ENCODE measurements around the gene PUS1. TPM values are rescaled to one million over a fixed set of nuclear protein-coding genes. Genes with fewer than 3 reads are reported as not detected.

Gene PUS1
- total RNA-seq, 1 donor from 2014 or later, result 33.7 TPM

DNA sequence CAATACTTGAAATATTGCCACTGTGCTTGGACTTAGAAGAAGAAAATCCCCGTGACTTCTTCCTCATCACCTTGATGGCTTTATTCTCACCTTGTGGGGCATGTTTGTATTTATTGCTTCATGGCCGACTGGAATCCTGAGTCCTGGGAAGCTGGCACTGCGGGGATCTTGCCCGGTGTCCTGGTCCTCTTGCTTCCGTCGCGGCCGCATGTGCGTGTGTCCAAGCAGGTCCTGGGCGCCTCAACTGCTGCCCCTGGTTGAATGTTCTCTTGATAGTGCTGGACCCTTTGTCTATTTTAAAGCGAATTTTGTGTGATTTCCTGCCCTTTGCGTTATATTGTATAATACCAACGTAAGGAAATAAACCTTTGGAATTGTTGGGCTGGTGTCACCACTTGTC is 6.3 kb upstream of the PUS1 start:
- DNase-seq (ENCODE audit: low read depth) (no peak), FAIRE-seq (no peak)
- no peak for TF ChIP-seq EZH2 (IDR thresholded peaks at IDR 0.05; ENCODE audit: insufficient read depth, low read length)
- TF ChIP-seq, protein P1, sequence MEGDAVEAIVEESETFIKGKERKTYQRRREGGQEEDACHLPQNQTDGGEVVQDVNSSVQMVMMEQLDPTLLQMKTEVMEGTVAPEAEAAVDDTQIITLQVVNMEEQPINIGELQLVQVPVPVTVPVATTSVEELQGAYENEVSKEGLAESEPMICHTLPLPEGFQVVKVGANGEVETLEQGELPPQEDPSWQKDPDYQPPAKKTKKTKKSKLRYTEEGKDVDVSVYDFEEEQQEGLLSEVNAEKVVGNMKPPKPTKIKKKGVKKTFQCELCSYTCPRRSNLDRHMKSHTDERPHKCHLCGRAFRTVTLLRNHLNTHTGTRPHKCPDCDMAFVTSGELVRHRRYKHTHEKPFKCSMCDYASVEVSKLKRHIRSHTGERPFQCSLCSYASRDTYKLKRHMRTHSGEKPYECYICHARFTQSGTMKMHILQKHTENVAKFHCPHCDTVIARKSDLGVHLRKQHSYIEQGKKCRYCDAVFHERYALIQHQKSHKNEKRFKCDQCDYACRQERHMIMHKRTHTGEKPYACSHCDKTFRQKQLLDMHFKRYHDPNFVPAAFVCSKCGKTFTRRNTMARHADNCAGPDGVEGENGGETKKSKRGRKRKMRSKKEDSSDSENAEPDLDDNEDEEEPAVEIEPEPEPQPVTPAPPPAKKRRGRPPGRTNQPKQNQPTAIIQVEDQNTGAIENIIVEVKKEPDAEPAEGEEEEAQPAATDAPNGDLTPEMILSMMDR (IDR thresholded peaks at IDR 0.05; ENCODE audit: insufficient read depth, low read depth, low read length), result no peak
- Histone ChIP-seq H3K79me2 (ENCODE audit: insufficient read depth, low read length) (no peaks in the 10 kb centered on the region), H3K27ac (ENCODE audit: low read depth, low read length) (no peak overlapping the region), H3K9me3 (ENCODE audit: insufficient read depth, low read depth, low read length) (no peaks in the 10 kb centered on the region), H3K4me1 (ENCODE audit: insufficient read depth, low read length) (no peaks in the 10 kb centered on the region), H3K4me3 (ENCODE audit: insufficient read depth, low read depth, low read length) (no peak overlapping the region), H3K36me3 (ENCODE audit: insufficient read depth, low read length) (no peaks in the 10 kb centered on the region), H2AFZ (ENCODE audit: low read depth, low read length) (no peak overlapping the region), H3K9ac (ENCODE audit: low read length) (no peak overlapping the region), H3K4me2 (ENCODE audit: low read length) (no peak overlapping the region), H3K27me3 (ENCODE audit: insufficient read depth, low read length) (no peaks in the 10 kb centered on the region), H4K20me1 (ENCODE audit: insufficient read depth, low read length) (peaks cover 5% of the 10 kb centered on the region)
- Mint-ChIP-seq H3K4me1 (ENCODE audit: low read depth, unreplicated experiment) (no peaks in the 10 kb centered on the region), H3K27ac (ENCODE audit: unreplicated experiment) (no peak overlapping the region), H3K4me3 (ENCODE audit: unreplicated experiment) (no peak overlapping the region), H3K27me3 (ENCODE audit: low read depth, unreplicated experiment) (no peaks in the 10 kb centered on the region), H3K36me3 (ENCODE audit: low read depth, unreplicated experiment) (peaks cover 6% of the 10 kb centered on the region), H3K9me3 (ENCODE audit: unreplicated experiment) (peaks cover 4% of the 10 kb centered on the region)

DNA sequence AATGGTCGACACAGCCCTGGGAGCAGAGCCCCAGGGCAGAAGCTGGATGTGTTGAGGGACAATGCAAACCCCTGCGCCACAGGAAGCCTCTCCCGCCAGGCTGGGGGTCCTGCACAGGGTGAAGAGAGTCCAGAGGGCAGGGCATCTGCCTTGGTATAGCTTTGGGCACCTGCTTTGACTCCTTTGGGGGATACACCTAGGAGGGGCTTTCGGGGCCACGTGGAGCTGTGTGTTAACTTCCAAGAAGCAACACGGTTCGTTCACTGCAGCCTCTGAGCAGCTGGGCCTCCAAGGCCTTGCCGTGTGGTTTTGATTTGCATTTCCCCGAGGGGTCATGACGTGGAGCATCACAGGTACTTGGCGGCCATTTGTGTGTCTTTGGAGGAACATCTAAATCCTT is 5.8 kb upstream of the PUS1 start:
- Histone ChIP-seq H3K9me3 (ENCODE audit: insufficient read depth, low read depth, low read length) (no peaks in the 10 kb centered on the region), H3K27ac (ENCODE audit: low read depth, low read length) (no peak overlapping the region), H3K36me3 (ENCODE audit: insufficient read depth, low read length) (no peaks in the 10 kb centered on the region), H3K79me2 (ENCODE audit: insufficient read depth, low read length) (no peaks in the 10 kb centered on the region), H3K4me1 (ENCODE audit: insufficient read depth, low read length) (no peaks in the 10 kb centered on the region), H4K20me1 (ENCODE audit: insufficient read depth, low read length) (peaks cover under 1% of the 10 kb centered on the region), H3K27me3 (ENCODE audit: insufficient read depth, low read length) (no peaks in the 10 kb centered on the region), H3K9ac (ENCODE audit: low read length) (no peak overlapping the region), H3K4me2 (ENCODE audit: low read length) (no peak overlapping the region), H2AFZ (ENCODE audit: low read depth, low read length) (no peak overlapping the region), H3K4me3 (ENCODE audit: insufficient read depth, low read depth, low read length) (no peak overlapping the region)
- Mint-ChIP-seq H3K36me3 (ENCODE audit: low read depth, unreplicated experiment) (peaks cover 8% of the 10 kb centered on the region), H3K27me3 (ENCODE audit: low read depth, unreplicated experiment) (no peaks in the 10 kb centered on the region), H3K4me3 (ENCODE audit: unreplicated experiment) (no peak overlapping the region), H3K27ac (ENCODE audit: unreplicated experiment) (no peak overlapping the region), H3K4me1 (ENCODE audit: low read depth, unreplicated experiment) (no peaks in the 10 kb centered on the region), H3K9me3 (ENCODE audit: unreplicated experiment) (peaks cover 4% of the 10 kb centered on the region)
- no peak for TF ChIP-seq EZH2 (IDR thresholded peaks at IDR 0.05; ENCODE audit: insufficient read depth, low read length)
- TF ChIP-seq, protein P1 (IDR thresholded peaks at IDR 0.05; ENCODE audit: insufficient read depth, low read depth, low read length), result no peak
- DNase-seq (ENCODE audit: low read depth), result no peak
- no peak for FAIRE-seq

DNA sequence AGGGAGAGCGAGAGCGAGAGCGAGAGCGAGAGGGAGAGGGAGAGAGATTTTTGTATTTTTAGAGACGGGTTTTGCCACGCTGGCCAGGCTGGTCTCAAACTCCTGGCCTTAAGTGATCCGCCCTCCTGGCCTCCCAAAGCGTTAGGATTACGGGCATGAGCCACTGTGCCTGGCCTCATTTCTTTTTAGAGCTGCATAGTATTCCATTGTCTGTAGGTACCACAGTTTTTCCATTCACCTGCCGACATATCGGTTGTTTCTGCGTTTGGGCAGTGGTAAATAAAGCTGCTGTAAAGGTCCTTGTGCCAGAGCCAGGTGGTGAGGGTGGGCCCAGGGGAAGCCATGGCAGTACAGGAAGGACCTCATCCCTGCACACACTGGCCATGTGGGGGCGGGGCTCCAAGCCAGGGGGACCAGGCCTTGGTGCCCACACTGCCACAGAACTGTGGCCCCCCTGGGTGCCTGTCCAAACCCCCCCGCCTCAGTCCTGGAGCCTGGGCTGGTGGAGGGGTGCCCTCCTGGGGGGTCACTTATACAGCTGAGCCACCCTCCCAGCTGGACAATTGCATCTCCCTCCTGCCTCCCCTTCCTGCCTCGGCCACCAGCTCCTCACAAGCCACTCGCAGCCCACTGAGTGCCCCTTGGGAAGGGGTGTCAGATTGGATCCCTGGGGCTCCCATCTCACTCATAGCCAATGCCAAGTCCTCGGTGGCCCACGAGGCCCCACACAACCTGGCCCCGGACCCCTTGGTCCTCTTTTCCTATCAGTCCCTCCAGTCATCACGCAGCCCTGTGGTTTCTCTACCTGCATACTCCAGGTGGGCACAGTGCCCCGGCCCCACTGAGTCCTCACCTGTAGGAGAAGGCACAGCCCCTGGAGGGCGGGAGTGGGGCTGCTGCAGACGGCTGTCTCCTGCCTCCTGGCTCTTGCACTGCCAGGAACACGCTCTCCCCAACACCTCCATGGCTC is 1.7 kb upstream of the PUS1 start:
- peaks cover 30% of the 10 kb centered on the region for H3K79me2 ChIP-seq (ENCODE audit: insufficient read depth, low read length)
- peaks cover 4% of the 10 kb centered on the region for H3K9me3 Mint-ChIP-seq (ENCODE audit: unreplicated experiment)
- TF ChIP-seq EZH2 (IDR thresholded peaks at IDR 0.05; ENCODE audit: insufficient read depth, low read length), result no peak
- TF ChIP-seq, protein P1 (IDR thresholded peaks at IDR 0.05; ENCODE audit: insufficient read depth, low read depth, low read length), result no peak
- H3K4me3 ChIP-seq (ENCODE audit: insufficient read depth, low read depth, low read length), result no peak overlapping the region
- no peaks in the 10 kb centered on the region for H3K9me3 ChIP-seq (ENCODE audit: insufficient read depth, low read depth, low read length)
- peak overlapping the region; percentile 20 for H3K27ac Mint-ChIP-seq (ENCODE audit: unreplicated experiment)
- FAIRE-seq (no peak), DNase-seq (ENCODE audit: low read depth) (no peak)
- peaks cover 3% of the 10 kb centered on the region for H3K4me1 Mint-ChIP-seq (ENCODE audit: low read depth, unreplicated experiment)
- H4K20me1 ChIP-seq (ENCODE audit: insufficient read depth, low read length), result peaks cover 19% of the 10 kb centered on the region
- no peak overlapping the region for H3K27ac ChIP-seq (ENCODE audit: low read depth, low read length)
- H3K27me3 Mint-ChIP-seq (ENCODE audit: low read depth, unreplicated experiment), result no peaks in the 10 kb centered on the region
- peak overlapping the region; percentile 63 for H3K4me3 Mint-ChIP-seq (ENCODE audit: unreplicated experiment)
- H2AFZ ChIP-seq (ENCODE audit: low read depth, low read length), result no peak overlapping the region
- no peaks in the 10 kb centered on the region for H3K27me3 ChIP-seq (ENCODE audit: insufficient read depth, low read length)
- no peak overlapping the region for H3K4me2 ChIP-seq (ENCODE audit: low read length)
- no peaks in the 10 kb centered on the region for H3K4me1 ChIP-seq (ENCODE audit: insufficient read depth, low read length)
- H3K9ac ChIP-seq (ENCODE audit: low read length), result no peak overlapping the region
- peaks cover 7% of the 10 kb centered on the region for H3K36me3 ChIP-seq (ENCODE audit: insufficient read depth, low read length)
- H3K36me3 Mint-ChIP-seq (ENCODE audit: low read depth, unreplicated experiment), result peaks cover 11% of the 10 kb centered on the region

Measured in astrocyte (in vitro differentiated cells and primary cell).